Gastroesophageal sphincter (tissue), 4 donors: ENCODE results near the gene TEX47. TPM values are rescaled to one million over a fixed set of nuclear protein-coding genes. Genes with fewer than 3 reads are reported as not detected.

Experiments used
- ATAC-seq: fragments of 150-250 bp; one replicate; pipeline ENCODE4 v1.9.1; 2016; ENCODE audit warnings: mild to moderate bottlenecking, moderate library complexity
- H3K27ac ChIP-seq, 4 donors: fragments of 200-600 bp; sonication (generic) in 3 of 4; 1 replicate in 3 of 4; 2 replicates in 1 of 4; pipeline ENCODE4 v1.5.1; 2016 to 2019
- H3K27me3 ChIP-seq: fragments of 200-600 bp; sonication (generic); one replicate; pipeline ENCODE4 v1.5.1; 2019
- H3K36me3 ChIP-seq, 2 donors: fragments of 200-600 bp; sonication (generic); one replicate each; pipeline ENCODE4 v1.5.1; 2019; ENCODE audit warnings: control low read depth in 1 of 2
- H3K4me1 ChIP-seq, 3 donors: fragments of 200-600 bp; sonication (generic); 1 replicate in 2 of 3; 2 replicates in 1 of 3; pipeline ENCODE4 v1.5.1; 2016 to 2019; ENCODE audit warnings: control low read depth in 2 of 3
- H3K4me3 ChIP-seq, 2 donors: fragments of 200-600 bp; sonication (generic); one replicate each; pipeline ENCODE4 v1.5.1; 2019; ENCODE audit warnings: mild to moderate bottlenecking in 1 of 2, moderate library complexity in 1 of 2
- H3K9me3 ChIP-seq, 3 donors: fragments of 200-600 bp; sonication (generic); one replicate each; pipeline ENCODE4 v1.5.1; 2017 to 2019; ENCODE audit warnings: control low read depth in 2 of 3
- CTCF ChIP-seq, 4 experiments: fragments of 200-600 bp in 2 of 4; fragments of 450-650 bp in 2 of 4; sonication (generic) in 1 of 4; IDR thresholded peaks; one replicate each; pipeline ENCODE4 v1.5.1; 2017 to 2019; ENCODE audit warnings: antibody characterized with exemption in 4 of 4, mild to moderate bottlenecking in 2 of 4, moderate library complexity in 2 of 4
- EP300 ChIP-seq: sonication (generic); formaldehyde crosslinking; IDR thresholded peaks from one replicate; pipeline ENCODE4 v1.6.1; 2017; ENCODE audit warnings: antibody characterized with exemption, mild to moderate bottlenecking
- POLR2A ChIP-seq, 2 donors: fragments of 450-650 bp; IDR thresholded peaks; one replicate each; pipeline ENCODE4 v1.6.1; 2017; ENCODE audit warnings: antibody characterized with exemption in 2 of 2, mild to moderate bottlenecking in 2 of 2, moderate library complexity in 1 of 2
- POLR2AphosphoS5 ChIP-seq: sonication (generic); formaldehyde crosslinking; IDR thresholded peaks from one replicate; pipeline ENCODE4 v1.6.1; 2017; ENCODE audit warnings: antibody characterized with exemption
- WGBS, 2 donors: methylation state at CpG; one replicate each; pipeline ENCODE4 v1.1.5; 2018; ENCODE audit warnings: low coverage in 1 of 2; 5-methylcytosine and 5-hydroxymethylcytosine counted together
- small RNA-seq, 4 donors: library from RNA; depleted of rRNA; stranded (forward); fragments of <200 nt; gene quantifications; one replicate each; pipeline ENCODE3, GENCODE V24; 2016
- total RNA-seq, 4 donors: library from RNA; depleted of rRNA; stranded (reverse); fragments of >200 nt; gene quantifications; one replicate each; pipeline ENCODE4 v1.1.0, GENCODE V29; 2016

Gene TEX47
- total RNA-seq, 4 donors from 2014 or later, result not detected

GRCh38 chr7:88756802-88757201 is 38.7 kb downstream of the TEX47 start:
- TF ChIP-seq POLR2A (IDR thresholded peaks at IDR 0.05) (no peak), EP300 (no peak), CTCF (IDR thresholded peaks at IDR 0.05) (no peak), POLR2AphosphoS5 (no peak)
- ATAC-seq, result no peak
- Histone ChIP-seq H3K9me3 (no peaks in the 10 kb centered on the region), H3K4me3 (no peak overlapping the region), H3K27me3 (peaks cover 70% of the 10 kb centered on the region), H3K27ac (no peak overlapping the region), H3K36me3 (no peaks in the 10 kb centered on the region), H3K4me1 (peaks cover 0 to 17% (median 16%) of the 10 kb centered on the region in 3 donors)
- WGBS, 2 donors, result 93 to 100% methylated on average over 1 of the region's 1 CpG

GRCh38 chr7:88746126-88746525 is 49.4 kb downstream of the TEX47 start:
- Histone ChIP-seq H3K4me3 (no peak overlapping the region), H3K27me3 (no peaks in the 10 kb centered on the region), H3K36me3 (no peaks in the 10 kb centered on the region), H3K27ac (no peak overlapping the region), H3K4me1 (no peaks in the 10 kb centered on the region), H3K9me3 (no peaks in the 10 kb centered on the region)
- TF ChIP-seq POLR2A (IDR thresholded peaks at IDR 0.05), result no peak
- TF ChIP-seq POLR2AphosphoS5, result no peak
- TF ChIP-seq EP300, result no peak
- TF ChIP-seq CTCF (IDR thresholded peaks at IDR 0.05), result no peak
- no peak for ATAC-seq
- WGBS, 2 donors, result 17 to 38% methylated on average over 3 of the region's 3 CpGs

Small RNA genes within 50 kb of the gene (small RNA-seq; reads per million reads assigned to genes)
- 0 reads per million in 4 donors for gene AC002127.1

Other genes starting within 250 kb of the TEX47 start
- gene ZNF804B, start 36.0 kb downstream of the TEX47 start, total RNA-seq, result under 1 TPM in 1 of 4 donors, not detected in 3; 0.13 TPM